Ectodermal cell (in vitro differentiated cells): ENCODE results near the gene DLX4.

ENCODE experiments used
- H3K27ac ChIP-seq: 2 replicates; pipeline ENCODE4 v1.7.0; 2013; ENCODE audit warnings: mild to moderate bottlenecking, low read depth, low read length; ENCODE audit not compliant: insufficient read depth, poor library complexity, severe bottlenecking
- H3K27me3 ChIP-seq: 2 replicates; pipeline ENCODE4 v1.7.0; 2013; ENCODE audit warnings: mild to moderate bottlenecking, low read length; ENCODE audit not compliant: insufficient read depth, control insufficient read depth, poor library complexity, severe bottlenecking
- H3K36me3 ChIP-seq: one replicate; pipeline ENCODE4 v1.7.0; 2013; ENCODE audit warnings: low read length; ENCODE audit not compliant: control insufficient read depth, insufficient read depth
- H3K4me1 ChIP-seq: one replicate; pipeline ENCODE4 v1.7.0; 2013; ENCODE audit warnings: low read length; ENCODE audit not compliant: control insufficient read depth, insufficient read depth
- H3K4me3 ChIP-seq: 2 replicates; pipeline ENCODE4 v1.7.0; 2013; ENCODE audit warnings: low read depth, low read length, control low read depth; ENCODE audit not compliant: insufficient read depth
- H3K9me3 ChIP-seq: 2 replicates; pipeline ENCODE4 v1.7.0; 2013; ENCODE audit warnings: mild to moderate bottlenecking, low read length, moderate library complexity; ENCODE audit not compliant: control insufficient read depth
- WGBS, 2 experiments: methylation state at CpG; one replicate each; pipeline ENCODE4 v1.1.7; 2013; ENCODE audit warnings: missing lambda C conversion rate in 2 of 2; 5-methylcytosine and 5-hydroxymethylcytosine counted together

The DLX4 gene

DNA sequence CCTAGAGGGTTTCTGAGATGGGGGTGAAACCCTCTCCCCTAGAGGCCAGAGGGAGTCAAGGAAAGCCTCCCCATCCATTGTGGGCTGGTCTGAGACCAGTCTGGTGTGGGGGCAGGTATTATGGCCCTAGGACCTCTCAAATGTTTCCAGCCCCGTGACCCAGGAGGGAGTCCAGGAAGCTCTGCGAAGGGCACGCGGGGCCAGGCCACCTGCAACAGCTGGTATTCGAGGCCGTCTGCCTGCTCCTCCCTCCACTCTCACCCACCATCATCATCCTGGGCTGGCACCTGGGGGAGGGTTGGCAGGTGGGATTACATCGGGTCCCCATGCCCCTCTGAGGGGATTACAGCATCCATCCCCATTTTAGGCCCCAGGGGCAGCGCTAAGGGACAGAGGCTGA, 38.1 kb upstream of the DLX4 start:
- Histone ChIP-seq H3K4me3 (no peak overlapping the region), H3K36me3 (no peaks in the 10 kb centered on the region), H3K9me3 (no peaks in the 10 kb centered on the region), H3K4me1 (no peaks in the 10 kb centered on the region), H3K27ac (no peak overlapping the region), H3K27me3 (no peaks in the 10 kb centered on the region)
- WGBS, 2 experiments, result 87 to 90% methylated on average over 8 of the region's 8 CpGs

DNA sequence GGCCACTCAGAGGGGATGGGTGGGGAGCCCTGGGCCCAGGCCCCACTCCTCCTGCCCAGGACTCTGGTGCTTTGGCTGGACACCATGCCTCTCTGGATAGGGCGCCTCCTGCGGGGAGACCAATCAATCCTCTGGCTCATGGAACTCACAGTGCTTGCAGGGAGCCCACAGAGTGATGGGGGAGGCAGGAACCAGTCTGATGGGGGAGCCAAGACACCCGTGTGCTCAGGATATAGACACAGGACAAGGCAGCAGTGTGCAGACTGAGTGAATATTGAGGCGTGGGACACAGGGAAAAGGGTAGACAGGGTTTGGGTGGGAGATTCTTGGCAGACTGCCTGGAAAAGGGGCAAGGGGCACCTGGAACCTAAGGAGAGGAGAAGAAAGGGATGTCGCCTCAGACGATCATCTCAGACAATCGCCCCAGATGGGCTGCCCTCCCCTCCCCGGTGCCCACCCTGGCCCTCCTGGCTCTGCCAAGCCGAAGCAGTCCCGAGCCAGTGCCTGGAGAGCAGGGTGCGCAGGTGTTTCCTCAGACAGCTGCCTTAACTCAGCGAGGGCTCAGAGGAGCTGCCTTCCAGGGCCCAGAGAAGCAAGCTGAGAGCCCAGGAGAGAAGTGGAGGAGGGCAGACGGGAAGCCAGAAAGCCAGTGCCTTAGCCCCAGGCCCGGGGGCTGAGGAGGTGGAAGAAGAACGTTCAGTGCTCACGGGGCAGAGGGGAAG, 37.4 kb upstream of the DLX4 start:
- H3K4me3 ChIP-seq, result no peak overlapping the region
- WGBS, 2 experiments, result 87 to 90% methylated on average over 16 of the region's 16 CpGs
- no peaks in the 10 kb centered on the region for H3K27me3 ChIP-seq

GRCh38 chr17:49932138-49932723, 36.8 kb upstream of the DLX4 start:
- Histone ChIP-seq H3K36me3 (no peaks in the 10 kb centered on the region), H3K27ac (no peak overlapping the region), H3K4me1 (no peaks in the 10 kb centered on the region), H3K27me3 (no peaks in the 10 kb centered on the region), H3K9me3 (no peaks in the 10 kb centered on the region), H3K4me3 (no peak overlapping the region)
- WGBS, 2 experiments, result 91 to 93% methylated on average over 17 of the region's 17 CpGs

More for the DNA sequence above, 37.4 kb upstream of the DLX4 start:
- H3K27ac ChIP-seq, result no peak overlapping the region
- H3K4me1 ChIP-seq, result no peaks in the 10 kb centered on the region
- no peaks in the 10 kb centered on the region for H3K9me3 ChIP-seq
- no peaks in the 10 kb centered on the region for H3K36me3 ChIP-seq

- no peaks in the 10 kb centered on the region for H3K36me3 ChIP-seq
- H3K4me3 ChIP-seq, result no peak overlapping the region
- H3K9me3 ChIP-seq, result no peaks in the 10 kb centered on the region
- no peaks in the 10 kb centered on the region for H3K27me3 ChIP-seq
- no peak overlapping the region for H3K27ac ChIP-seq
- 93 to 96% methylated on average over 6 of the region's 6 CpGs for WGBS, 2 experiments
- H3K4me1 ChIP-seq, result no peaks in the 10 kb centered on the region
Observed at GRCh38 chr17:49932901-49933300, 36.1 kb upstream of the DLX4 start.

DNA sequence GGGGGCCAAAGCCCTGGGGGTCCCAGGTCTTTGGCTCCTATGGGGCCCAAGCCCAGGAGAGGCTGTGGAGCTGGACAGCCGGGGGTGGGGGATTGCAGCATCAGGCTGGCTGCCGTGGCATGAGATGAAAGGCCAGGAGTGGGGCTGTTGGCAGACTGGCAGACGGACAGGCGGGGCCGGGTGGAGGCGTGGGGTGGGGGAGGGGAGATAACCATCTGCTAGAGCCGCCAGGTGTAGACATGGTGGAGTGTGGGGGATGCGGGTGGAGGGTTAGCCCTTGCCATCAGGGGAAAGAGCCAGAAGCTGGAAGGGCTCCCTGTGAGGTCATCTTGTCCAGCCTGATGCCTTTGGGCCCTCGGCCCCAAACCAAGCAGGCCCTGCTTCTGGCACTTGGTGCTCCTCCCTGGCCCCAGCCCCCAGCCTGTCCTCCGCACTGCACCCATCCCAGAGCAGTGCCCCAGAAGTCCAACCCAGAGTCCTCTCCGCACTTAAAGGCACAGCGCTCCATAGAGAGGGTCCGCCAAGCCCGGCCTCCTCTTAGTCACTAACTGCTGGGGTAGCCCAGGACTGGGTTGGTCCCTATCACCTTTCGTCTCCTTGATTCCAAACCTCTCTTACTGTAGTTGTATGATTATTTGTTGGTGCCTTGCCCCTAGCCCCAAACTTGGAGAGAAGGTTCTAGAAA, 33.3 kb upstream of the DLX4 start:
- H3K27ac ChIP-seq, result no peak overlapping the region
- no peaks in the 10 kb centered on the region for H3K9me3 ChIP-seq
- H3K27me3 ChIP-seq, result no peaks in the 10 kb centered on the region
- no peaks in the 10 kb centered on the region for H3K4me1 ChIP-seq
- 84 to 85% methylated on average over 15 of the region's 15 CpGs for WGBS, 2 experiments
- H3K4me3 ChIP-seq, result no peak overlapping the region
- H3K36me3 ChIP-seq, result no peaks in the 10 kb centered on the region

GRCh38 chr17:49936386-49936785, 32.6 kb upstream of the DLX4 start:
- Histone ChIP-seq H3K4me3 (no peak overlapping the region), H3K4me1 (no peaks in the 10 kb centered on the region), H3K36me3 (no peaks in the 10 kb centered on the region), H3K27ac (no peak overlapping the region), H3K9me3 (no peaks in the 10 kb centered on the region), H3K27me3 (no peaks in the 10 kb centered on the region)
- 94 to 96% methylated on average over 9 of the region's 9 CpGs for WGBS, 2 experiments

- no peaks in the 10 kb centered on the region for H3K36me3 ChIP-seq
- H3K4me1 ChIP-seq, result peaks cover 4% of the 10 kb centered on the region
- 95% methylated on average over 7 of the region's 7 CpGs for WGBS, 2 experiments
Observed at GRCh38 chr17:49939318-49939717, 29.7 kb upstream of the DLX4 start.

DNA sequence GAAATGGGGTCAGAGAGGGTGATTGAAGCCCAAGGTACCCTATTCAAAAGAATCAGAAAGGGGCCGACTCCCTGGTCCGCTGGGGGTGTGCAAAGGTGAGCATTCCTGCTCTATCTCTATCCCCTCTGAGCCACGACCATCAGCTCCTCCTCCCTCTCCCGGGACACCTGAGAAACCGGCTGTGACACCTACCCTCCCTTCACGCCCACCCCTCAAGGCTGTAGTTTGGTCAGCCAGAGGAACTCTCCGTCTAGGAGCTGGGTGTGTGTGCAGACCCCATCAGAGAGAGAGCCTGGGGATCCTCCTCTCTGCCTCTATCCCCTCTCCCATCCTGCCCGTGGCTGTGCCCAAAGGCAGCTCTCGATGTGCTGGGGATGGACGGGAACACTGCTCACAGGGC, 27.6 kb upstream of the DLX4 start:
- Histone ChIP-seq H3K4me1 (peaks cover 15% of the 10 kb centered on the region), H3K9me3 (no peaks in the 10 kb centered on the region), H3K4me3 (no peak overlapping the region), H3K27me3 (no peaks in the 10 kb centered on the region), H3K36me3 (no peaks in the 10 kb centered on the region), H3K27ac (no peak overlapping the region)
- 81 to 83% methylated on average over 10 of the region's 10 CpGs for WGBS, 2 experiments

More at GRCh38 chr17:49939318-49939717, 29.7 kb upstream of the DLX4 start:
- Histone ChIP-seq H3K4me3 (no peak overlapping the region), H3K27me3 (no peaks in the 10 kb centered on the region), H3K9me3 (no peaks in the 10 kb centered on the region), H3K27ac (no peak overlapping the region)

- Histone ChIP-seq H3K4me1 (peaks cover 15% of the 10 kb centered on the region), H3K9me3 (no peaks in the 10 kb centered on the region), H3K27me3 (no peaks in the 10 kb centered on the region), H3K4me3 (no peak overlapping the region), H3K36me3 (no peaks in the 10 kb centered on the region), H3K27ac (no peak overlapping the region)
- 95 to 98% methylated on average over 5 of the region's 5 CpGs for WGBS, 2 experiments
Observed at GRCh38 chr17:49942947-49943346, 26.0 kb upstream of the DLX4 start.

- no peak overlapping the region for H3K4me3 ChIP-seq
- H3K4me1 ChIP-seq, result peaks cover 15% of the 10 kb centered on the region
- H3K27ac ChIP-seq, result no peak overlapping the region
- H3K9me3 ChIP-seq, result no peaks in the 10 kb centered on the region
- no peaks in the 10 kb centered on the region for H3K27me3 ChIP-seq
- H3K36me3 ChIP-seq, result no peaks in the 10 kb centered on the region
- 47 to 50% methylated on average over 26 of the region's 26 CpGs for WGBS, 2 experiments
Observed at GRCh38 chr17:49944273-49944870, 24.6 kb upstream of the DLX4 start.
